ENCODE data around the gene ACSL3.

GRCh38 chr2:222915092-222915957, 54.5 kb downstream of the ACSL3 start:
- TF ChIP-seq, protein P1, sequence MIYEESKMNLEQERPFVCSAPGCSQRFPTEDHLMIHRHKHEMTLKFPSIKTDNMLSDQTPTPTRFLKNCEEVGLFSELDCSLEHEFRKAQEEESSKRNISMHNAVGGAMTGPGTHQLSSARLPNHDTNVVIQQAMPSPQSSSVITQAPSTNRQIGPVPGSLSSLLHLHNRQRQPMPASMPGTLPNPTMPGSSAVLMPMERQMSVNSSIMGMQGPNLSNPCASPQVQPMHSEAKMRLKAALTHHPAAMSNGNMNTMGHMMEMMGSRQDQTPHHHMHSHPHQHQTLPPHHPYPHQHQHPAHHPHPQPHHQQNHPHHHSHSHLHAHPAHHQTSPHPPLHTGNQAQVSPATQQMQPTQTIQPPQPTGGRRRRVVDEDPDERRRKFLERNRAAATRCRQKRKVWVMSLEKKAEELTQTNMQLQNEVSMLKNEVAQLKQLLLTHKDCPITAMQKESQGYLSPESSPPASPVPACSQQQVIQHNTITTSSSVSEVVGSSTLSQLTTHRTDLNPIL (CRISPR knock-in tag; IDR thresholded peaks at IDR 0.05; ENCODE audit: low read depth): no peak
- TF ChIP-seq ZNF8 (CRISPR knock-in tag; IDR thresholded peaks at IDR 0.05) (no peak), ZNF70 (CRISPR knock-in tag; IDR thresholded peaks at IDR 0.05) (no peak)

Measured in SK-N-SH treated with all-trans-retinoic acid at 6 μM for 48 hours (cell line).